Measurements from ENCODE around the gene ULK3.

ULK3 gene

GRCh38 chr15:74867466-74868038 is 24.6 kb upstream of the ULK3 start:
- peaks cover 31% of the 10 kb centered on the region for H3K4me1 ChIP-seq (ENCODE audit: insufficient read depth, low read length)
- peaks cover 23% of the 10 kb centered on the region for H3K36me3 ChIP-seq (ENCODE audit: insufficient read depth, low read length)
- H3K4me3 ChIP-seq (ENCODE audit: low read depth in 1 of 2, low read length in 2 of 2), result no peak overlapping the region
- TF ChIP-seq EZH2 (IDR thresholded peaks at IDR 0.05; ENCODE audit: borderline replicate concordance, low read depth, low read length, severe bottlenecking) (no peak), CTCF (IDR thresholded peaks at IDR 0.05; ENCODE audit: borderline replicate concordance, extremely low read depth, low read length, poor library complexity, severe bottlenecking) (no peak)
- ATAC-seq (ENCODE audit: insufficient read depth, low read depth) (no peak), DNase-seq (no peak)
- H3K79me2 ChIP-seq (ENCODE audit: insufficient read depth, low read length), result peaks cover 85% of the 10 kb centered on the region
- H3K9me3 ChIP-seq (ENCODE audit: insufficient read depth, low read length, severe bottlenecking), result no peaks in the 10 kb centered on the region
- peaks cover 27% of the 10 kb centered on the region for H4K20me1 ChIP-seq (ENCODE audit: insufficient read depth, low read length)
- no peak overlapping the region for H2AFZ ChIP-seq (ENCODE audit: low read depth, low read length)
- no peak overlapping the region for H3K4me2 ChIP-seq (ENCODE audit: insufficient read depth, low read length)
- no peak overlapping the region for H3K9ac ChIP-seq (ENCODE audit: low read depth, low read length)
- no peaks in the 10 kb centered on the region for H3K27me3 ChIP-seq (ENCODE audit: insufficient read depth, low read length, poor library complexity)
- no peak overlapping the region for H3K27ac ChIP-seq (ENCODE audit: low read length)

GRCh38 chr15:74866090-74866489 is 23.1 kb upstream of the ULK3 start:
- Histone ChIP-seq H3K4me2 (ENCODE audit: insufficient read depth, low read length) (no peak overlapping the region), H4K20me1 (ENCODE audit: insufficient read depth, low read length) (peaks cover 21% of the 10 kb centered on the region), H3K36me3 (ENCODE audit: insufficient read depth, low read length) (peaks cover 23% of the 10 kb centered on the region), H3K4me3 (ENCODE audit: low read depth in 1 of 2, low read length in 2 of 2) (no peak overlapping the region), H2AFZ (ENCODE audit: low read depth, low read length) (no peak overlapping the region), H3K27me3 (ENCODE audit: insufficient read depth, low read length, poor library complexity) (no peaks in the 10 kb centered on the region), H3K79me2 (ENCODE audit: insufficient read depth, low read length) (peaks cover 79% of the 10 kb centered on the region), H3K9me3 (ENCODE audit: insufficient read depth, low read length, severe bottlenecking) (no peaks in the 10 kb centered on the region), H3K27ac (ENCODE audit: low read length) (no peak overlapping the region), H3K4me1 (ENCODE audit: insufficient read depth, low read length) (peaks cover 18% of the 10 kb centered on the region), H3K9ac (ENCODE audit: low read depth, low read length) (no peak overlapping the region)
- ATAC-seq (ENCODE audit: insufficient read depth, low read depth), result no peak
- TF ChIP-seq CTCF (IDR thresholded peaks at IDR 0.05; ENCODE audit: borderline replicate concordance, extremely low read depth, low read length, poor library complexity, severe bottlenecking), result no peak
- no peak for TF ChIP-seq EZH2 (IDR thresholded peaks at IDR 0.05; ENCODE audit: borderline replicate concordance, low read depth, low read length, severe bottlenecking)
- no peak for DNase-seq

- H3K4me2 ChIP-seq (ENCODE audit: insufficient read depth, low read length), result no peak overlapping the region
- no peak overlapping the region for H2AFZ ChIP-seq (ENCODE audit: low read depth, low read length)
- H3K36me3 ChIP-seq (ENCODE audit: insufficient read depth, low read length), result peaks cover 20% of the 10 kb centered on the region
- TF ChIP-seq CTCF (IDR thresholded peaks at IDR 0.05; ENCODE audit: borderline replicate concordance, extremely low read depth, low read length, poor library complexity, severe bottlenecking) (no peak), EZH2 (IDR thresholded peaks at IDR 0.05; ENCODE audit: borderline replicate concordance, low read depth, low read length, severe bottlenecking) (no peak)
- no peak overlapping the region for H3K4me3 ChIP-seq (ENCODE audit: low read depth in 1 of 2, low read length in 2 of 2)
- no peak overlapping the region for H3K9ac ChIP-seq (ENCODE audit: low read depth, low read length)
- no peaks in the 10 kb centered on the region for H3K27me3 ChIP-seq (ENCODE audit: insufficient read depth, low read length, poor library complexity)
- H3K79me2 ChIP-seq (ENCODE audit: insufficient read depth, low read length), result peaks cover 72% of the 10 kb centered on the region
- no peaks in the 10 kb centered on the region for H3K9me3 ChIP-seq (ENCODE audit: insufficient read depth, low read length, severe bottlenecking)
- ATAC-seq (ENCODE audit: insufficient read depth, low read depth) (no peak), DNase-seq (no peak)
- H3K27ac ChIP-seq (ENCODE audit: low read length), result no peak overlapping the region
- peaks cover 16% of the 10 kb centered on the region for H4K20me1 ChIP-seq (ENCODE audit: insufficient read depth, low read length)
- H3K4me1 ChIP-seq (ENCODE audit: insufficient read depth, low read length), result peaks cover 11% of the 10 kb centered on the region
These were observed 22.4 kb upstream of the ULK3 start for GRCh38 chr15:74865316-74865715.
